GM04503 (cell line): Measurements from ENCODE around the gene PILRB.
A peak's percentile ranks its signal among the peaks of the same experiment; 100 is the strongest.
"Not testable (repeated sequence)": the region's sequence is repeated elsewhere in the genome, so short reads cannot be mapped to it uniquely, and the experiment has no call there.

Source experiments
- DNase-seq: peaks from one replicate; pipeline ENCODE4 v3.0.0-alpha.2; 2012; ENCODE audit warnings: low read depth

The PILRB gene

DNA sequence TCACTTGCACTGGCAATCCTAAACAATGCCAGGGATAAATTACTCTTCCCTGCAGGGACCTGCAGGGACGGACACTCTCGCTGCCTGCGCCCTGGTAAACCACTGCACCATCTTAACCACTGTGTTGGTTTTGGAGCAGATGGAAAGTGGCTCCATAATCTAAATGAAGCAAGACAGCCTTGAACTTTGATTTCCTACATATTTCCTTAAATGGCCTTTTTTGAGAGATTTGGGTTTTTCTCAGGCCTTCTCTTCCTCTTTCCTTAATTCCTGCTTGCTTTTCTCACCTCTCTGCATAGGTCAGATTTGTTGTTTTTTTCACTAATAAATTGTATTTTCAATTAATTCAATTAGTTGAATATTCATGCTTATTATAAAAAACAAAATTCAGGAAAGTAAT, 18.1 kb downstream of the PILRB start:
- DNase-seq: no peak

DNA sequence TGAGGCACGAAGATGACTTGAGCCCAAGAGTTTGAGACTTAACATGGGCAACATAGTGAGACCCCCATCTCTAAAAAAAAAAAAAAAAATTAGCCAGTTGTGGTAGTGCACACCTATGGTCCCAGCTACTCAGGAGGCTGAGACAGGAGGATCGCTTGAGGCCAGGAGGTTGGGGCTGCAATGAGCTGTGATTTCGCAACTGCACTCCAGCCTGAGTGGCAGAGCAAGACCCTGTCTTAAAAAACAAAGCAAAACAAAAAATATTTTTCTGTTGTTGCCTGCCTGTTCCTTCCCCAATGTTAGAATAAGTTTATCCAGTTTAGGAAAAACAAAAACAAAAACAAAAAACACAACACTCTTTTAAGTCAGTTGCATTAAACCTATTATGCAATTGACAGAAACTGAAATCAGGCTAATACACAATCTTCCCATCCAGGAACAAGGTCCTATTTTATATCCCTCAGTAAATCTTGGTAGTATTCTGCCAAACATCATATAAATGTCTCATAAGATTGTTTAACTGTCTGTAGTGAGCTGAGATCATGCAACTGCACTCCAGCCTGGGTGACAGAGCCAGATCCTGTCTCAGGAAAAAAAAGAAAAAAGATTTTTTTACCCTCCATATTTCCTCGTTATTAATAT, 20.3 kb downstream of the PILRB start:
- DNase-seq: peak; percentile 19

DNA sequence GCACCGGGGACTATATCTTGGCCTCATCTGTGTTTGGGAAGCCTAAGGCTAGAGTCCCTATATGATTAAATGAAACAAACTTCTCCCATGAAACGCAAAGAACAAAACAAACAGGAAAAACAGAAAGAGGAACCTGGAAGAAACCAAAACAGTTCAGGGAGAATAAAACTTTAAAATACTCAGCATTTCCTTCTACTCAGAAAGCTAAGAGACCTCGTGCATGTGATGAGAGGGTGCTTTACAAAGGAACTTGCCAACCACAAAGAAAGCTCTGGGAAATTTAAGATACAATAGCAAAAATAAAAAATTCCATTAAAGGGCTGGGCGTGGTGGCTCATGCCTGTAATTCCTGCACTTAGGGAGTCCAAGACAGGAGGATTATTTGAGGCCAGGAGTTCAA, 22.3 kb downstream of the PILRB start:
- no peak for DNase-seq

DNA sequence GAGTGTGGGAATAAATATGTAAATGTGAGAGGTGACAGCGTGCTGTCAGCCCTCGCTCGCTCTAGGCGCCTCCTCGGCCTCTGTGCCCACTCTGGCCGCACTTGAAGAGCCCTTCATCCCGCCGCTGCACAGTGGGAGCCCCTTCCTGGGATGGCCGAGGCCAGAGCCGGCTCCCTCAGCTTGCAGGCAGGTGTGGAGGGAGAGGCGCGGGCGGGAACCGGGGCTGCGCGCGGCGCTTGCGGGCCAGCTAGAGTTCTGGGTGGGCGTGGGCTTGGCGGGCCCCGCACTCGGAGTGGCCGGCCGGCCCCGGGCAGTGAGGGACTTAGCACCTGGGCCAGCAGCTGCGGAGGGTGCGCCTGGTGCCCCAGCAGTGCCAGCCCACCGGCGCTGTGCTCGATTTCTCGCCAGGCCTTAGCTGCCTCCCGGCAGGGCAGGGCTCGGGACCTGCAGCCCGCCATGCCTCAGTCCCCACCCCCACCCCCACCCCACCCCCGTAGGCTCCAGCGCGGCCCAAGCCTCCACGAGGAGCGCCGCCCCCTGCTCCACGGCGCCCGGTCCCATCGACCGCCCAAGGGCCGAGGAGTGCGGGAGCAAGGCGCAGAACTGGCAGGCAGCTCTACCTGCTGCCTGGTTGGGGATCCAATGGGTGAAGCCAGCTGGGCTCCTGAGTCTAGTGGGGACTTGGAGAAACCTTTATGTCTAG, 23.8 kb downstream of the PILRB start:
- not testable (repeated sequence) for DNase-seq

DNA sequence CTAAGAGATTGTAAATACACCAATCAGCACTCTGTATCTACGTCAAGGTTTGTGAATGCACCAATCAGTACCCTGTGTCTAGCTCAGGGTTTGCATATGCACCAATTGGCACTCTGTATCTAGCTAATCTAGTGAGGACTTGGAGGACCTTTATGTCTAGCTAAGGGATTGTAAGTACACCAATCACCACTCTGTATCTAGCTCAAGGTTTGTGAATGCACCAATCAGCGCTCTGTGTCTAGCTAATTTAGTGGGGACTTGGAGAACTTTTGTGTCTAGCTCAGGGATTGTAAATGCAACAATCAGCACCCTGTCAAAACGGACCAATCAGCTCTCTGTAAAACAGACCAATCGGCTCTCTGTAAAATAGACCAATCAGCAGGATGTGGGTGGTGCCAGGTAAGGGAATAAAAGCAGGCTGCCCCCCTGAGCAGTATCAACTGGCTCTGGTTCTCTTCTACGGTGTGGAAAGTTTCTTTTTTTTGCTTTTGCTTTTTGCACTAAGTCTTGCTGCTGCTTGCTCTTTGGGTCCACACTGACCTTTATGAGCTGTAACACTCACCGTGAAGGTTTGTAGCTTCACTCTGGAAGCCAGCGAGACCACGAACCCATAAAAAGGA, 24.4 kb downstream of the PILRB start:
- not testable (repeated sequence) for DNase-seq

DNA sequence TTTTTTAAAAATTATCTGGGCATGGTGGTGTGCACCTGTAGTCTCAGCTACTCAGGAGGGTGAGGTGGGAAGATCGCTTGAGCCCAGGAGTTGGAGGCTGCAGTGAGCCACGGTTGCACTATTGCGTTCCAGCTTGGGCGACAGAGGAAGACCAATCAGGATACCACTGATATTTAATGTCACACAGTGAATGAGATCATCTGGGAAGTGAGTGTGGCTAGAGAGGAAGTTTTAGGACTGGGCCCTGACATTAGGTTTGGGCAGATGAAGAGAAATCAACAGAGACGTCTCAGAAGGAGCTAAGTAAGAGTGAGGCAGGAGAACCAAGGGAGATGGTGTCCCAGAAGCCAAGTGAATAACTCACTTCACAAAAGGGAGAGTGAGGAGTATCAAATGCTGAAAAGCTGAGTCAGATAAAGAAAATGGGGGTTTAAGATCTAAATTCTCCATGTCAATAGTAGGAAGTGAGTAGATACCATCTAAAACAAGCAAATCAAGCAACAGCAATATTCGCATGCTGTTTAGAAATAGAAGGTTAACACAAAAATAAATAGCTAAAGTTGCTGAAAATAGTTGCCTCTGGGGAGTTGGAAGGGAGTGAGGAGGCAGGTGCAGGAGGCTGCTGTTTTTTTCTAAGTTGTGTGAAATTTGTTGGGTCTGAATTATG, 26.8 kb downstream of the PILRB start:
- DNase-seq: no peak

DNA sequence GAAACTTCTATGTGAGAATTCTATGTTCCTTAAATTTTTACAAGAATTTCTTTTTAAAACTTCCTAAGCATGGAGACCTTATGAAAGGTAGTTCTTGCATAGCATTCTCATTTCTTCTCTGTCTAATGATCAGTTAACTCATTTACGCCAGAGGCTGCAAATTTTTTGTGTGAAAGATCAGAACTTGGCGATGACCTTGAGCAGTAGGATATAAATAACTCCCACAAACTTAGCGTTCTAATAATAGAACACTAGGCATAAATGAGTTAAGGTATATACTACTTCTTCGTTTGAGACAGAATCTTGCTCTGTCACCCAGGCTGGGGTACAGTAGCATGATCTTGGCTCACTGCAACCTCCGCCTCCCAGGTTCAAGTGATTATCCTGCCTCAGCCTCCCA, 29.0 kb downstream of the PILRB start:
- no peak for DNase-seq

DNA sequence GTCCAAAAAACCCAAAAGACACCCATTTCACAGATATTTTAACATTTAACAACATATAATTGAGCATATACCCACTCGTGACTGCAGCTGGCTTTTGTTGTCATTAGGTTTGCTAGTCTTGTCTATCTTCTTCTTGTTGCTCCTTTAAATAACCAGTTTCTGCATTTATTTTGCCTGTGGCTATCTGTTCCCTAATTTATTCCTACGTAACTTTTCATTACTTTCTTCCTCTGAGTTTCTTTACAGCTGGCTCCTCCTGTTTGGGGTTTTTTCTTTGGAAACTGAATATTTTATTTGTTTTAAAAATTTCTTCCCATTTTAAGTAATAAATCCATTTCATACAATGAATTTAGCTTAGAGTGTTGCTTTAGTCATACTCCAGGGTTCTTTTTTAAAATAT, 29.8 kb downstream of the PILRB start:
- no peak for DNase-seq

DNA sequence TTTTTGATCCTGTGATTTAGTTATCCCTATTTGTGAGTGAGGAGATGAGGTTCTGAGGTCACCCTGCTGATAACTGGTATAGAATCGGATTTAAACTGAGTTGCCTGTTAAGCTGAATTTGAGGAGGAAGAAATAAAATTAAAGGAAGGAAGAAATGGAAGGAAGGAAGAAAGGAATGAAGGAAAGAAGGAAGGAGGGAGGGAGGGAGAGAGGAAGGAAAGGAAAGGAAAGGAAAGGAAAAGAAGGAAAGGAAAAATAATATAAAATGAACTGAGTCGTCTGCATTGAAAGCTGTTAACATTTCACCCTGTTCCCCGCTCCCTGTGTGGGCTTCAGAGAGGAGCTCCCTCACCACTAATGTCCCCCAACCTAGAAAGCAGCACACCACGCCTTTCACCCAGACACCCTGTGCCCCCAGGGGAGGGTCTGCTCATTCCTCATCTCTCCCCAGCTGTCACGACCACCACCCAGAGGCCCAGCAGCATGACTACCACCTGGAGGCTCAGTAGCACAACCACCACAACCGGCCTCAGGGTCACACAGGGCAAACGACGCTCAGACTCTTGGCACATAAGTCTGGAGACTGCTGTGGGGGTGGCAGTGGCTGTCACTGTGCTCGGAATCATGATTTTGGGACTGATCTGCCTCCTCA, 31.6 kb downstream of the PILRB start:
- no peak for DNase-seq

DNA sequence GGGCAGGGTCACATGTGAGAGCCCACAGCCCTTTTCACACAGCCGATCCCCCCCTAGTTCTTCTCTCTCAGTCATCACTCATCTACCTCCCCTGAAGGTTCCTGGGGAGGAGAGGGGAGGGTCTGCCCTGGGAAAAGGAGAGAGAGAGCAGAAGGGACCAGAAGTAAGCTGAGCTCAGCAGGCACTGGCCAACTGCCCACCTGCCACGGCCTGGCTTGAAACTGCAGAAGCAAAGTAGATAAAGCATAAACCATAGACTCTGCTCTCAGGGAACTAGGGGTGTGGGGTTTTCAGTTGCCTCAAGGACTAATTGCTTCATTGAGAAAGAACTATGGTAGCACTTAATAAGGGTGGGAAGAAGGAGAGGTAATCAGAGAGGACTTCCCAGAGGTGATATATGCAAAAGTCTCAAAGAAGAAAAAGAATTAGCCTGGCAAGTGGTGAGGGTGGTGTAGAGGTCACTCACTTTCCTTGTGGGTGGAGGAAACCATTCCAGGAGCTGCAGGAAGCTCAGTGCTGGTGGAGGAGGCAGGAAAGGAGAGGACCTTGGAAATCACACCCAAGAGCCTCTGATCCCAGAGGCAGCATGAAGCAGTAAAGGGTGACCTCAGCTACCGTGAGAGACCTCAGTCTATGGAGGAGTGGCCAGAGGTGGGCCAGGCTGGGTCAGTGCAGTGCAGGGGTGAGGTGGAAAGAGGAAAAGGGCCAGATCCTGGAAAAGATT, 32.5 kb downstream of the PILRB start:
- DNase-seq: no peak

DNA sequence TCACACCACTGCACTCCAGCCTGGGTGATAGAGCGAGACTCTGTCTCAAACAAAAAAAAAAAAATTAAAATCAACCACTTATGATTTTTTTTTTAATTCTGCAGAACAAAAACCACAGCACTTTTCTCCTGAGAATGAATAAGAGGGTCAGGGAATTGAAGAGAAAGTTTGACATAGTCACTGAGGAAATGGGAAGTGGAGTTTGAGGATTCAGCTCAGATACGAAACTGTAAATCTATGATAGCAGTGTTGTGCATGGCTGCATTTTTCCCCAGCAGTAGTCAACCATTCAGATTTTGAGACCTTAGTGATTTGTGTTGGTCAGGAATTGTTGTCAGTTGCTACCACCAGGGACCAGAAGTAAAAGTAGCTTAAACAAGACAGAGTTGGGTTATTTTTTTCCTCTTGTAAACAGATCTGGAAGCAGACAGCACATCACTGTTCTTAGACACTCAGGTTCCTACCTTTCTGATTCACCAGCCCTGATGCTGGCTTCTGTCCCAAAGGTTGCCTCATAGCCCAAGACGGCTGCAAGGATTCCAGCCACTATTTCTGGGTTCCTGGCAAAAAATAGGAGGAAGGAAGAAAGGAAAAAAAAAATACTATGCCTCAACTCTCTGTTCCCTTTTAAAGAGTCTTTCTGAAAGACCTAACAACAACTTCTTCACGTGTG, 35.5 kb downstream of the PILRB start:
- no peak for DNase-seq

DNA sequence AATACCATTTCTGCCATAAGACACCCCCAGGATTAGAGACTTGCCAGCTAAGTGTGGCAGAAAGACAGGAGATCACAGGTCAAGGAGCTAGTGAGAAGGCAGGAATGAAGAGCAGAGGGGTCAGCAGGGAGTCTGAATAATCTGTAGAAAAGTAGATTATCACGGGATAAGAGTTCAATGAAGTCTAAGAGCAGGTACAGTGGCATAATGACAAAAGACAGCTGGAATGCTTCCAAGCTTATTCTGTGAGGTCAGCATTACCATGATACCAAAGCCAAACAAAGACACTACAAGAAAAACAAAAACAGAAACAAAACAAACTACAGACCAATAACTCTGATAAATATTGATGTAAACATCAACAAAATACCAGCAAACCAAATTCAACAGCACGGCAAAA, 36.2 kb downstream of the PILRB start:
- DNase-seq: no peak

DNA sequence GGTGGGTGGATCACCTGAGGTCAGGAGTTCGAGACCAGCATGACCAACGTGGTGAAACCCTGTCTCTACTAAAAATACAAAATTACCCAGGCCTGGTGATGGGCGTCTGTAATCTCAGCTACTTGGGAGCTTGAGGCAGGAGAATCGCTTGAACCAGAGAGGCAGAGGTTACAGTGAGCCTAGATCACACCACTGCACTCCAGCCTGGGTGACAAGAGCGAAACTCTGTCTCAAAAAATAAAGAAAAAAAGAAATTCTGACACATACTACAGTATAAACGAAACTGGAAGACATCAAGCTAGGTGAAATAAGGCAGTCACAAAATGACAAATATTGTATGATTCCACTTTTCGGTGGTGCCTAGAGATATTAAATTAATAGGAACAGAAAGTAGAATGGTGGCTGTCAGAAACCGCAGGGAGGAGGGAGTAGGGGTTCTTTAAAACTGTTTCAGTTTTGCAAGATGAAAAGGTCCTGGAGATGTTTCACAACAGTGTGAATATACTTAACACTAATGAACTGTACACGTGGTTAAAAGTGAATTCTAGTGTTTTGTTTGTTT, 38.6 kb downstream of the PILRB start:
- DNase-seq: no peak

DNA sequence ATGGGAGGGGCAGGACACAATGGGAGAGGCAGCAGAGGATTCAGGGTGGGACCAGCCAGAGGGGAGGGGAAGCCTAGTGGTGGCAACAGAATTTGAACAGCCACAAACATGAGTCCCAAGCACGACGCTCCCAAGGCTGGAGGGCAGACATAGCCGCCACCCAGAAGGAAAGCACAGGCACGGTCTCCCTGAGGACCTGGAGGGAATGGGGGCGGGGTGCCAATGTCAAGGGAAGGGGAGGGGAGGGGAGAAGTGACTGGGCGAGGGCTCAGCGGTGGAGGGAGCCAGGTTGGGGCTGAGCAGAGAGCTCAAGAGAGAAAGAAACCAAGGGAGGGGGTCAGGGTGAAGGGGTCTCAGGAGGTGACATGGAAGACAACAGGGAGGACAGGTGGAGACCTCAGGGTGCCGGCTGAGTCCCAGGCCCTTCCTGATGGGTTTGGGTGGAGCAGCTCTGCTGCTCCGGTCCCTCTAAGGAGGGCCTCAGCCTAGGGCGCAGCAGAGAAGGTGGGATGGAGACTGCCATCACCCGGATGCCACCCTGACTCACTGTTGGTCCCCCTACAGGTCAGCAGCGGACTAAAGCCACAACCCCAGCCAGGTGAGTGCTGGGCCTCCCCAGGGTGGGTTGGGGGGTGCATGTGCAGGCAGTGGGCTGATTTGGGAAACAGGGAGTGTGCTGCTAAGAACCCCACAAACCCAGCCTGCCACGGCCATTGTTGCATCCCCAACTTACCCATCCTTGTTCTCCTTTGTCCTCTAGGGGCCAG, 39.6 kb downstream of the PILRB start:
- no peak for DNase-seq

DNA sequence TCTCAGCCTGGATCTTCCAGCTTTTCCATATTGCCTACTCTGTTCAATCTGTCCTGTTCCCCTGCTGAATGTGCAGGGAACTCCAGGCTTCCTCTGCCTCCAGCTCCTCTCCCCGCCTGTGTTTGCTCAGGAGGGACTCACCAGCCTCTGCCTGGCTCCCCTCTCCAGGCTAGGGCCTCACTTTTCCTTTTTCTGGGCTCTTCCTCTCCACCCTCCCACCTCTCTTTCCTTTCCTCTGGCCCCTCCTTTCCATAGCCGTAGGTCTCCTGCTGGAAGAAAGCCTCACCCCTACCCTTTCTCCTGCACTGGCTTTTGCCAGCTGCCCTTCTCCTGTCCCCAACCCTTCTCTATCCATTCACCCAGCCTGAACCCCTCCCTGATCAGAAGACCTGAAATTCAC, 40.3 kb downstream of the PILRB start:
- no peak for DNase-seq

DNA sequence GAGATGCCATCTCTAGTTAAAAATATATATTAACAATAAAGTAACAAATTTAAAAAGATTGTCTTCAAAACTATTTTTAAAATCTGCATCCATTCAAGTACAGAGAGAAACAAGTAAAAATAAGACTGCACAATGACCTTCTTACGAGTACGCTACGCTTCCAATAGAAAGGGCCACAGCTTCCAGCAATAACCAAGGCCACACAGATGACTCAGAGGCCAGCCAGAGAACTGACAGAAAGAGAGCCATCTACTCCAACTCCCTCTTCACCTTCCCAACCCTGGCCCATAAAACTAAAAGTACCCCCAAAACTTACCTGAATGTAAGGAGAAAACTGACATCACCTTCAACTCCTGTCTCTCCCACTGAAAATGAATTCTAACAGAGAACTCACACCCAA, 42.1 kb downstream of the PILRB start:
- no peak for DNase-seq

DNA sequence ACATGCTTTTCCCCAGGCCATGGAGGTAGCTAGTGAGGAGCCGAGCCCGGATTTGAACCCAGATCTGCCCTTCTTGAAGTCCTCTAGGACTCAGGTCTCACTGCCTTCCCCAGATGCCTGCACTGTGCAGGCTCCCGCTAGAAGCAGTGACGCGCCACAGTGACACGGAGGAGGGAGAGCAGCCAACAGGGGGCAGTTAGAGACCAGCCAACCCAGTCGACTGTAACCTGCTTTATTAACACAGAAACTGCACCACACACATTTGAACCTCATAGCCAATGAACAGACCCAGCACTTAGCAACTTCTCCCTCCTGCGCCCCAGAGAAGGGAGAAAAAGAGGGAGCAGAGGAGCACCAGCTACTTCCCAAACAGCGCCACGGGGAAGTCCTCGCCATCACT, 42.7 kb downstream of the PILRB start:
- DNase-seq: no peak

DNA sequence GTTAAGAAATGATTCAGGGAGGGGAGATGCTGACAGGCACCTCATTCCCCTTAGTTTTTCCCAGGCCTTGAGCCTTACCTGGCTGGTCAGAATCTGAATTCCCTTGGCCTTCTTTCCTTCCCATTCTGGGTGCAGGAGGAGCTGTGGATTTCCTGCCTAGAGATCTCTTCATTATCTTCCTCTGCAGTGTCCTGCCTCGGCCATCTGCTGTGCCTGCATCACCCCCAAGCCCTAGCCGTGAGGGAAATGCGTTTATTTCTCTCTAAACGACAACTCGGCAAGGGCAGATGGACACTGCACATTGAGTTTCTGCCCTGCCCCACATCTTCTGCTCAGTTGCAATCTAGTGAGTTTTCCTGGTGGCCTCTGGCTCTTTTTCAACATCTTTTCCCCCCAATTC, 43.9 kb downstream of the PILRB start:
- no peak for DNase-seq

DNA sequence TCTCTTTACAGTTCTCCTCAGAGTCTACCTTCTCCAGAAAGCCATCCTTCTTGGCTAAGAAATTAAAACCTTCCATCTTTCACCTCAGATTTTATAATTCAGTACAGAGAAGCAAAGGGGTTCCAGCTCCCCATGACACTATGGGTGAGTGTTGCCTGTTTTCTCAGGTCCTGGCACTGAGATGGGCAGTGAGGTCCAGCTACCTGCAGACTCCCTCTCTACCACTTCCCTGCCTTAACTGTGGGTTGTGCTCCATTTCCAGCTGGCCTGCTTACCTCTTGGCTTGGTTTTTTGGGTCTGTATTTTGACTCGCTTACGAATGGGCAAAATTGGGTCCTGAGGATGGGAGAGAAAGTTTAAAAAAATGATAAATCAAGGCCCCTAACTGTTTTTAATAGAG, 44.3 kb downstream of the PILRB start:
- DNase-seq: no peak

DNA sequence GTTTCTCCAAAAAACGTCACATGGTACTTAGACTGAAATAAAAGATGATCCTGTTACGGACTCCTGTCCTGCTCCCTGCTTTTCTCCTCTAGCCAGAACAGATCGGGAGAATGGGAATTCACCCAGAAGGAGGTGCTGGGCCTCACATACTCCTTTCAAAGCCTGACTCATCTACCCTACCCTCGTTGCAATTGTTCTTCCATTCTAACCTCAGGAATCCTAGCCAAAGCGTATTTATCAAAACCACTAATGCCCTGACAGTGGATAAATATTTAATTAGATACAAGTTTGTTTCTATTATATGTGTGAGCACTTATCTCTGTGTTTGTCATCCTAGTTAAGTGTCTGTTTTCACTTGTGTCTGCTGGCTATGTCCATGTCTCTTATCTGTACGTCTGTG, 48.9 kb downstream of the PILRB start:
- peak; percentile 20 for DNase-seq
